ENCODE data around the gene SH3D21. TPM values are rescaled to one million over a fixed set of nuclear protein-coding genes. Genes with fewer than 3 reads are reported as not detected.

SH3D21 gene
- 10 to 100 TPM in 1 of 2 donors, 1 to 10 TPM in 1; 8.1 to 10.6 TPM for total RNA-seq

GRCh38 chr1:36306210-36306901 is at the start of gene SH3D21:
TSS of gene SH3D21 (plus strand) at chr1:36306368. CDS start at chr1:36306421, 53 bp downstream.
- Histone ChIP-seq H3K27me3 (replicated peaks; ENCODE audit: insufficient read depth) (no peaks in the 10 kb centered on the region), H3K9me3 (no peaks in the 10 kb centered on the region), H3K4me1 (replicated peaks) (no peaks in the 10 kb centered on the region), H3K27ac (peak within 1 kb of the TSS; percentile 85 to 89), H3K36me3 (peaks cover 11 to 18% of the 10 kb centered on the region in 2 donors), H3K4me3 (peak within 1 kb of the TSS; percentile 59 to 64)
- WGBS: 6% methylated on average over 41 of the region's 65 CpGs
- DNase-seq (ENCODE audit: low spot score): peak; percentile 71
- intact Hi-C loops (cut with DNase I): no loop called here
- peak; percentile 39 for TF ChIP-seq POLR2AphosphoS5 (IDR thresholded peaks at IDR 0.05)
- peak in 2 of 4 experiments; percentile 24 to 27 for TF ChIP-seq CTCF (IDR thresholded peaks at IDR 0.05)
- TF ChIP-seq POLR2A (IDR thresholded peaks at IDR 0.05): peak; percentile 65

- WGBS: 80% methylated on average over 15 of the region's 15 CpGs
- H3K4me1 ChIP-seq (replicated peaks): peaks cover 35% of the 10 kb centered on the region
- no peaks in the 10 kb centered on the region for H3K36me3 ChIP-seq
- no peaks in the 10 kb centered on the region for H3K9me3 ChIP-seq
- peak overlapping the region; percentile 72 to 83 for H3K27ac ChIP-seq
- no peaks in the 10 kb centered on the region for H3K27me3 ChIP-seq (replicated peaks; ENCODE audit: insufficient read depth)
- no peak for DNase-seq (ENCODE audit: low spot score)
- no peak overlapping the region for H3K4me3 ChIP-seq
- intact Hi-C loops (cut with DNase I): no loop called here
- no peak for TF ChIP-seq POLR2AphosphoS5 (IDR thresholded peaks at IDR 0.05)
- TF ChIP-seq POLR2A (IDR thresholded peaks at IDR 0.05): no peak
- no peak for TF ChIP-seq CTCF (IDR thresholded peaks at IDR 0.05)
Measured at GRCh38 chr1:36256558-36257374, 49.4 kb upstream of the SH3D21 start.

GRCh38 chr1:36257375-36257767 is 48.8 kb upstream of the SH3D21 start:
- no peaks in the 10 kb centered on the region for H3K9me3 ChIP-seq
- no peak overlapping the region for H3K4me3 ChIP-seq
- H3K27me3 ChIP-seq (replicated peaks; ENCODE audit: insufficient read depth): no peaks in the 10 kb centered on the region
- intact Hi-C loops (cut with DNase I): no loop called here
- peak overlapping the region; percentile 72 to 83 for H3K27ac ChIP-seq
- no peaks in the 10 kb centered on the region for H3K36me3 ChIP-seq
- no peak for DNase-seq (ENCODE audit: low spot score)
- 73% methylated on average over 2 of the region's 2 CpGs for WGBS
- TF ChIP-seq POLR2AphosphoS5 (IDR thresholded peaks at IDR 0.05) (no peak), CTCF (IDR thresholded peaks at IDR 0.05) (no peak), POLR2A (IDR thresholded peaks at IDR 0.05) (no peak)
- peaks cover 29% of the 10 kb centered on the region for H3K4me1 ChIP-seq (replicated peaks)

GRCh38 chr1:36258960-36259344 is 47.2 kb upstream of the SH3D21 start:
- Histone ChIP-seq H3K4me1 (replicated peaks) (peaks cover 28% of the 10 kb centered on the region), H3K9me3 (no peaks in the 10 kb centered on the region), H3K27me3 (replicated peaks; ENCODE audit: insufficient read depth) (no peaks in the 10 kb centered on the region), H3K36me3 (no peaks in the 10 kb centered on the region), H3K4me3 (no peak overlapping the region), H3K27ac (peak overlapping the region; percentile 72 to 83)
- 38% methylated on average over 1 of the region's 1 CpG for WGBS
- TF ChIP-seq CTCF (IDR thresholded peaks at IDR 0.05): no peak
- TF ChIP-seq POLR2A (IDR thresholded peaks at IDR 0.05): no peak
- TF ChIP-seq POLR2AphosphoS5 (IDR thresholded peaks at IDR 0.05): peak; percentile 16
- no peak for DNase-seq (ENCODE audit: low spot score)
- intact Hi-C loops (cut with DNase I): no loop called here
